NCI-H345 treated with DMSO at 0.1 percent for 48 hours (cell line): ENCODE data around the gene AMPH.

Experiments
- DNase-seq: peaks from one replicate; lab custom pipeline; 2025; ENCODE audit not compliant: unreplicated experiment; lab: John Stamatoyannopoulos, UW

The AMPH gene

GRCh38 chr7:38545977-38546376, 85.2 kb downstream of the AMPH start:
- DNase-seq: no peak

GRCh38 chr7:38542156-38542555, 89.0 kb downstream of the AMPH start:
- no peak for DNase-seq

GRCh38 chr7:38541440-38541839, 89.7 kb downstream of the AMPH start:
- DNase-seq: peak; percentile 6

- no peak for DNase-seq
Measured at GRCh38 chr7:38539477-38540081, 91.6 kb downstream of the AMPH start.

- no peak for DNase-seq
Measured at GRCh38 chr7:38535073-38535472, 96.1 kb downstream of the AMPH start.

- DNase-seq: no peak
Measured at GRCh38 chr7:38525857-38526256, 105.3 kb downstream of the AMPH start.

- no peak for DNase-seq
Measured at GRCh38 chr7:38524786-38525185, 106.4 kb downstream of the AMPH start.

GRCh38 chr7:38520741-38521140, 110.4 kb downstream of the AMPH start:
- DNase-seq: no peak

- DNase-seq: no peak
Measured at GRCh38 chr7:38518541-38518940, 112.6 kb downstream of the AMPH start.

GRCh38 chr7:38512704-38513103, 118.5 kb downstream of the AMPH start:
- no peak for DNase-seq

GRCh38 chr7:38512291-38512690, 118.9 kb downstream of the AMPH start:
- no peak for DNase-seq

GRCh38 chr7:38507384-38507783, 123.8 kb downstream of the AMPH start:
- no peak for DNase-seq

GRCh38 chr7:38506756-38507155, 124.4 kb downstream of the AMPH start:
- DNase-seq: no peak

- DNase-seq: no peak
Measured at GRCh38 chr7:38506004-38506403, 125.2 kb downstream of the AMPH start.

- DNase-seq: no peak
Measured at GRCh38 chr7:38504684-38505083, 126.5 kb downstream of the AMPH start.

- DNase-seq: no peak
Measured at GRCh38 chr7:38502848-38503247, 128.3 kb downstream of the AMPH start.

- DNase-seq: no peak
Measured at GRCh38 chr7:38502289-38502688, 128.9 kb downstream of the AMPH start.

- DNase-seq: no peak
Measured at GRCh38 chr7:38492010-38492409, 139.2 kb downstream of the AMPH start.

- no peak for DNase-seq
Measured at GRCh38 chr7:38482521-38482920, 148.7 kb downstream of the AMPH start.

GRCh38 chr7:38481401-38481800, 149.8 kb downstream of the AMPH start:
- peak; percentile 87 for DNase-seq

- no peak for DNase-seq
Measured at GRCh38 chr7:38478404-38478803, 152.8 kb downstream of the AMPH start.

- DNase-seq: no peak
Measured at GRCh38 chr7:38477333-38477732, 153.8 kb downstream of the AMPH start.

GRCh38 chr7:38476764-38477163, 154.4 kb downstream of the AMPH start:
- DNase-seq: no peak

- DNase-seq: no peak
Measured at GRCh38 chr7:38465956-38466355, 165.2 kb downstream of the AMPH start.
